Sigmoid colon (tissue), 7 donors: Measurements from ENCODE around the gene AXL. TPM values are rescaled to one million over a fixed set of nuclear protein-coding genes. Genes with fewer than 3 reads are reported as not detected.

Experiments used
- DNase-seq: peaks from one replicate; pipeline ENCODE4 v3.0.0-alpha.2; 2019
- H3K27ac ChIP-seq, 4 donors: fragments of 200-600 bp; sonication (generic); one replicate each; pipeline ENCODE4 v1.5.1; 2016 to 2019; ENCODE audit warnings: mild to moderate bottlenecking in 1 of 4
- H3K27me3 ChIP-seq, 3 donors: fragments of 200-600 bp; sonication (generic); one replicate each; pipeline ENCODE4 v1.5.1; 2019; ENCODE audit warnings: mild to moderate bottlenecking in 1 of 3
- H3K36me3 ChIP-seq, 4 donors: fragments of 200-600 bp; sonication (generic); one replicate each; pipeline ENCODE4 v1.5.1; 2016 to 2019
- H3K4me1 ChIP-seq, 4 donors: fragments of 200-600 bp; sonication (generic); one replicate each; pipeline ENCODE4 v1.5.1; 2017 to 2019
- H3K4me3 ChIP-seq, 4 donors: fragments of 200-600 bp; sonication (generic); one replicate each; pipeline ENCODE4 v1.5.1; 2017 to 2019; ENCODE audit warnings: mild to moderate bottlenecking in 2 of 4, moderate library complexity in 1 of 4
- H3K9me3 ChIP-seq, 4 donors: fragments of 200-600 bp in 3 of 4; sonication (generic) in 3 of 4; one replicate each; pipeline versions ENCODE4 v1.5.1 to v1.6.1; 2013 to 2019
- EP300 ChIP-seq, 4 donors: sonication (generic); formaldehyde crosslinking; IDR thresholded peaks; one replicate each; pipeline ENCODE4 v1.6.1; 2017; ENCODE audit warnings: antibody characterized with exemption in 4 of 4
- POLR2A ChIP-seq, 2 donors: fragments of 450-650 bp; IDR thresholded peaks; one replicate each; pipeline ENCODE4 v1.6.1; 2016; ENCODE audit warnings: antibody characterized with exemption in 2 of 2, mild to moderate bottlenecking in 2 of 2, moderate library complexity in 2 of 2
- POLR2AphosphoS5 ChIP-seq, 4 donors: sonication (generic); formaldehyde crosslinking; IDR thresholded peaks; one replicate each; pipeline ENCODE4 v1.6.1; 2017; ENCODE audit warnings: antibody characterized with exemption in 4 of 4
- WGBS, 2 donors: extraction: QIAGEN DNeasy Blood & Tissue Kit; methylation state at CpG; one replicate each; pipeline ENCODE4 v1.1.7; 2013; 5-methylcytosine and 5-hydroxymethylcytosine counted together
- intact Hi-C: fragments of 100-400 bp; cut with DNase I; formaldehyde crosslinking; loops from one replicate; pipeline ENCODE4 v1.15.1; 2023
- polyA plus RNA-seq, 3 donors: library from polyadenylated mRNA; stranded (reverse); fragments of 200-250 nt; gene quantifications; one replicate each; pipeline ENCODE4 v1.2.3, GENCODE V29; 2013
- small RNA-seq, 3 donors: library from RNA; depleted of rRNA; stranded (forward); fragments of <200 nt; gene quantifications; one replicate each; pipeline ENCODE3, GENCODE V24; 2016
- total RNA-seq, 4 donors: library from RNA; depleted of rRNA; stranded (reverse); fragments of >200 nt; gene quantifications; one replicate each; pipeline ENCODE4 v1.1.0, GENCODE V29; 2016
- TF ChIP-seq, protein P1 (sequence below), 4 experiments: fragments of 450-650 bp in 3 of 4; fragments of 200-600 bp in 1 of 4; IDR thresholded peaks; one replicate each; pipeline ENCODE4 v1.5.1; 2016 to 2019; ENCODE audit warnings: antibody characterized with exemption in 4 of 4, mild to moderate bottlenecking in 3 of 4, moderate library complexity in 2 of 4
- donor health status: healthy with polysubstance abuse.
- donor health status: Bipolar disorder and iron deficiency.
- donor health status: healthy.

AXL gene
- total and polyA plus RNA-seq, 7 donors, result 5.4 to 108 (median 85.9) TPM

GRCh38 chr19:41311072-41311471 lies 92.0 kb downstream of the AXL start:
- WGBS, 2 donors, result 46 to 68% methylated on average over 5 of the region's 5 CpGs
- peaks cover 0 to 37% (median 36%) of the 10 kb centered on the region in 4 donors for H3K4me1 ChIP-seq
- TF ChIP-seq EP300 (IDR thresholded peaks at IDR 0.05) (no peak), POLR2A (IDR thresholded peaks at IDR 0.05) (no peak), POLR2AphosphoS5 (IDR thresholded peaks at IDR 0.05) (no peak)
- TF ChIP-seq, protein P1, sequence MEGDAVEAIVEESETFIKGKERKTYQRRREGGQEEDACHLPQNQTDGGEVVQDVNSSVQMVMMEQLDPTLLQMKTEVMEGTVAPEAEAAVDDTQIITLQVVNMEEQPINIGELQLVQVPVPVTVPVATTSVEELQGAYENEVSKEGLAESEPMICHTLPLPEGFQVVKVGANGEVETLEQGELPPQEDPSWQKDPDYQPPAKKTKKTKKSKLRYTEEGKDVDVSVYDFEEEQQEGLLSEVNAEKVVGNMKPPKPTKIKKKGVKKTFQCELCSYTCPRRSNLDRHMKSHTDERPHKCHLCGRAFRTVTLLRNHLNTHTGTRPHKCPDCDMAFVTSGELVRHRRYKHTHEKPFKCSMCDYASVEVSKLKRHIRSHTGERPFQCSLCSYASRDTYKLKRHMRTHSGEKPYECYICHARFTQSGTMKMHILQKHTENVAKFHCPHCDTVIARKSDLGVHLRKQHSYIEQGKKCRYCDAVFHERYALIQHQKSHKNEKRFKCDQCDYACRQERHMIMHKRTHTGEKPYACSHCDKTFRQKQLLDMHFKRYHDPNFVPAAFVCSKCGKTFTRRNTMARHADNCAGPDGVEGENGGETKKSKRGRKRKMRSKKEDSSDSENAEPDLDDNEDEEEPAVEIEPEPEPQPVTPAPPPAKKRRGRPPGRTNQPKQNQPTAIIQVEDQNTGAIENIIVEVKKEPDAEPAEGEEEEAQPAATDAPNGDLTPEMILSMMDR (IDR thresholded peaks at IDR 0.05), result no peak
- H3K4me3 ChIP-seq, result peak overlapping the region; percentile 61 to 83 (median 68)
- DNase-seq, result no peak
- peak overlapping the region; percentile 88 to 96 (median 95) for H3K27ac ChIP-seq
- H3K36me3 ChIP-seq, result peaks cover 10 to 52% (median 18%) of the 10 kb centered on the region in 4 donors
- intact Hi-C loops, result loop anchor here (5.0 kb wide), 1 partner anchor 41 kb away; the partner anchor contains the start of gene TGFB1
- no peaks in the 10 kb centered on the region for H3K9me3 ChIP-seq
- H3K27me3 ChIP-seq, result no peaks in the 10 kb centered on the region

Small RNA genes within 50 kb of the gene (small RNA-seq; reads per million reads assigned to genes)
- 0 reads per million in 3 donors for gene RN7SL34P

Other genes with a start within 250 kb of the AXL start
- not detected for gene CYP2B6, start 227.9 kb upstream of the AXL start, total RNA-seq
- gene CYP2B6, start 227.9 kb upstream of the AXL start, polyA plus RNA-seq, result 1 to 10 TPM; 2.7 to 5.8 (median 3.0) TPM
- not detected for gene CYP2A13, start 130.8 kb upstream of the AXL start, total RNA-seq
- gene CYP2A13, start 130.8 kb upstream of the AXL start, polyA plus RNA-seq, result not detected
- not detected for gene CYP2F1, start 104.8 kb upstream of the AXL start, total RNA-seq
- not detected for gene CYP2F1, start 104.8 kb upstream of the AXL start, polyA plus RNA-seq
- 1 to 10 TPM in 2 of 4 donors, under 1 TPM in 2; 0.41 to 1.4 (median 0.80) TPM for gene CYP2S1, start 26.0 kb upstream of the AXL start, total RNA-seq
- gene CYP2S1, start 26.0 kb upstream of the AXL start, polyA plus RNA-seq, result 10 to 100 TPM in 1 of 3 donors, 1 to 10 TPM in 2; 6.0 to 18.6 (median 8.6) TPM
- gene HNRNPUL1, start 45.1 kb downstream of the AXL start, total RNA-seq, result 100 to 1,000 TPM; 120 to 153 (median 130) TPM
- gene HNRNPUL1, start 45.1 kb downstream of the AXL start, polyA plus RNA-seq, result 100 to 1,000 TPM in 1 of 3 donors, 10 to 100 TPM in 2; 61.9 to 133 (median 65.0) TPM
- gene CCDC97, start 90.9 kb downstream of the AXL start, total RNA-seq, result 10 to 100 TPM in 1 of 4 donors, 1 to 10 TPM in 3; 8.7 to 16.6 (median 9.2) TPM
- gene CCDC97, start 90.9 kb downstream of the AXL start, polyA plus RNA-seq, result 10 to 100 TPM; 11.3 to 23.1 (median 15.6) TPM
- 10 to 100 TPM; 16.4 to 27.1 (median 18.1) TPM for gene TGFB1, start 134.7 kb downstream of the AXL start, total RNA-seq
- gene TGFB1, start 134.7 kb downstream of the AXL start, polyA plus RNA-seq, result 10 to 100 TPM in 1 of 3 donors, 1 to 10 TPM in 2; 6.5 to 25.0 (median 7.2) TPM
- gene B9D2, start 144.9 kb downstream of the AXL start, total RNA-seq, result 10 to 100 TPM in 3 of 4 donors, 1 to 10 TPM in 1; 7.5 to 14.5 (median 13.6) TPM
- gene B9D2, start 144.9 kb downstream of the AXL start, polyA plus RNA-seq, result 10 to 100 TPM in 1 of 3 donors, 1 to 10 TPM in 2; 7.2 to 10.1 (median 8.4) TPM
- gene TMEM91, start 157.3 kb downstream of the AXL start, total RNA-seq, result 10 to 100 TPM; 13.6 to 47.1 (median 22.6) TPM
- gene TMEM91, start 157.3 kb downstream of the AXL start, polyA plus RNA-seq, result 1 to 10 TPM in 2 of 3 donors, under 1 TPM in 1; 0.46 to 9.6 (median 5.8) TPM
- 10 to 100 TPM in 3 of 4 donors, 1 to 10 TPM in 1; 6.6 to 21.4 (median 14.4) TPM for gene EXOSC5, start 178.1 kb downstream of the AXL start, total RNA-seq
- 10 to 100 TPM; 11.6 to 32.7 (median 15.6) TPM for gene EXOSC5, start 178.1 kb downstream of the AXL start, polyA plus RNA-seq
- 10 to 100 TPM; 29.6 to 35.7 (median 33.6) TPM for gene BCKDHA, start 178.6 kb downstream of the AXL start, total RNA-seq
- 10 to 100 TPM; 19.0 to 32.9 (median 31.2) TPM for gene BCKDHA, start 178.6 kb downstream of the AXL start, polyA plus RNA-seq
- gene B3GNT8, start 208.2 kb downstream of the AXL start, total RNA-seq, result 1 to 10 TPM; 2.8 to 8.0 (median 5.0) TPM
- 10 to 100 TPM; 16.8 to 49.2 (median 28.8) TPM for gene B3GNT8, start 208.2 kb downstream of the AXL start, polyA plus RNA-seq
- gene DMAC2, start 220.7 kb downstream of the AXL start, total RNA-seq, result 10 to 100 TPM; 33.9 to 46.3 (median 41.0) TPM
- 10 to 100 TPM; 40.8 to 58.0 (median 45.7) TPM for gene DMAC2, start 220.7 kb downstream of the AXL start, polyA plus RNA-seq
- not detected for gene ERICH4, start 223.9 kb downstream of the AXL start, total RNA-seq
- gene ERICH4, start 223.9 kb downstream of the AXL start, polyA plus RNA-seq, result not detected